ENCODE results near the gene BUD13. TPM values are rescaled to one million over a fixed set of nuclear protein-coding genes. Genes with fewer than 3 reads are reported as not detected.

BUD13 gene
- total RNA-seq, 1 experiment from 2014 or later = 10.4 TPM

DNA sequence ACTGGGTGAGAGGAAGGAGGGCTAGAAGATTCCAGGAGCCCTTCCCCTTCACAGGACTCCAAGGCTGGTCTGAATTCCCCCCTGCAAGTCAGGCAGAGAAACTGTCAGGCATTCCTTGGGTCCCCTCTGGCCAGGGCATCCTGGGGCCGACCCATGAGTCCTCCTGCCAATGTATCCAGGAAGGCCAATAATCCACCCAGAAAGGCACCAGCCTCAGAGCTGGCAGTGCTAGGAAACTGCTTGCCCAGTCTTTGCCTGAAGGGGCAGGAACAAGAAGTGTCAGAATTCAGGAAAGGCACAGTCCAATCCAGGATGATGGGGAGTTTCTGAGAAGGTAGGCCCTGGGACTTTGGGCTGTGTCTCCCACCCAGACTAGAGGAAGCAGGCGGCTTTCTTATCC lies 41.0 kb downstream of the BUD13 start:
- H3K36me3 Mint-ChIP-seq (ENCODE audit: insufficient read depth, unreplicated experiment) = peaks cover 5% of the 10 kb centered on the region
- no peaks in the 10 kb centered on the region for H3K9me3 Mint-ChIP-seq (ENCODE audit: low read depth, unreplicated experiment)
- TF ChIP-seq, protein P1, sequence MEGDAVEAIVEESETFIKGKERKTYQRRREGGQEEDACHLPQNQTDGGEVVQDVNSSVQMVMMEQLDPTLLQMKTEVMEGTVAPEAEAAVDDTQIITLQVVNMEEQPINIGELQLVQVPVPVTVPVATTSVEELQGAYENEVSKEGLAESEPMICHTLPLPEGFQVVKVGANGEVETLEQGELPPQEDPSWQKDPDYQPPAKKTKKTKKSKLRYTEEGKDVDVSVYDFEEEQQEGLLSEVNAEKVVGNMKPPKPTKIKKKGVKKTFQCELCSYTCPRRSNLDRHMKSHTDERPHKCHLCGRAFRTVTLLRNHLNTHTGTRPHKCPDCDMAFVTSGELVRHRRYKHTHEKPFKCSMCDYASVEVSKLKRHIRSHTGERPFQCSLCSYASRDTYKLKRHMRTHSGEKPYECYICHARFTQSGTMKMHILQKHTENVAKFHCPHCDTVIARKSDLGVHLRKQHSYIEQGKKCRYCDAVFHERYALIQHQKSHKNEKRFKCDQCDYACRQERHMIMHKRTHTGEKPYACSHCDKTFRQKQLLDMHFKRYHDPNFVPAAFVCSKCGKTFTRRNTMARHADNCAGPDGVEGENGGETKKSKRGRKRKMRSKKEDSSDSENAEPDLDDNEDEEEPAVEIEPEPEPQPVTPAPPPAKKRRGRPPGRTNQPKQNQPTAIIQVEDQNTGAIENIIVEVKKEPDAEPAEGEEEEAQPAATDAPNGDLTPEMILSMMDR (IDR thresholded peaks at IDR 0.05; ENCODE audit: unreplicated experiment) = no peak
- no peak overlapping the region for H3K27ac Mint-ChIP-seq (ENCODE audit: unreplicated experiment)
- no peak overlapping the region for H3K4me3 Mint-ChIP-seq (ENCODE audit: low read depth, unreplicated experiment)
- no peaks in the 10 kb centered on the region for H3K27me3 Mint-ChIP-seq (ENCODE audit: unreplicated experiment)
- CTCF ChIA-PET = interaction anchor here (0.6 to 2.0 kb wide), 2 partner anchors 11 to 79 kb away, joined by 5 to 8 read pairs; no protein-coding TSS in a partner anchor
- peaks cover 9% of the 10 kb centered on the region for H3K4me1 Mint-ChIP-seq (ENCODE audit: low read depth, unreplicated experiment)
- intact Hi-C loops (cut with micrococcal nuclease; ENCODE audit: unreplicated experiment) = loop anchor here (1.0 to 5.0 kb wide), 2 partner anchors 374 to 495 kb away; no protein-coding TSS in a partner anchor
- no peak for DNase-seq
- BruUV-seq (replicated peaks) = no TSS peak

DNA sequence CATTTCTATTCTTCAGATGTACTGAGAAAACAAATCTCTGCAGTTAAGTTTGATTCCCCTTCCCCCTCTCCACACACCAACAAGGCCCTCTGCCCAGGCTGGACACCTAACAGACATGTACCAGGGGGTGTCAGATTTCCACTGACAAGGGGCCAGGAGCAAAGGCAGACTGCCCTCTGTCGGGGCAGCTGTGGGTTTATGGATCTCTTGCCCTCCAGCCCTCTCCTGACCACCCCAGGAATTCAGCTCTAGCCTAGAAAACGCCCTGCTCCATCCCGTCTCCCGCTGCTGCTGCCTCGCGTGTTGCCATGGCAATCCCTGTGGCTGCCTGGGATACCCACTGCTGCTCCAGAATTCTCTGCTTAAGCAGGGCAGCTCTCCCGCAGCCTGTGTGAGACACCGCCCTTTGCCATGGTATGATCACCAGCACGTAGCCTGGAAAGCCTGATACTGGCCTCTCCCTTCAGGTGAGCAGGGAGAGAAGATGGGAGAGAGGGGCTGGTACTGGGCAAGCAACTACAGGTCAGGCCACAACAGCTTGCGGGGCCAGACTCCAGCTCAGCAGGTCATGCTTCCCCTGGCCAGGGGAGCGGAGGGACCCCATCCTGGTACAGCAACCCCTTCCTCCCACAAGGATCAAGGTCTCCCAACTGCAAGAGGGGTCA lies 41.6 kb downstream of the BUD13 start:
- no peak for DNase-seq
- BruUV-seq (replicated peaks) = no TSS peak
- CTCF ChIA-PET = no interaction called here
- H3K4me1 Mint-ChIP-seq (ENCODE audit: low read depth, unreplicated experiment) = peaks cover 9% of the 10 kb centered on the region
- no peaks in the 10 kb centered on the region for H3K9me3 Mint-ChIP-seq (ENCODE audit: low read depth, unreplicated experiment)
- intact Hi-C loops (cut with micrococcal nuclease; ENCODE audit: unreplicated experiment) = loop anchor here (5.0 kb wide), 1 partner anchor 496 kb away; no protein-coding TSS in a partner anchor
- no peaks in the 10 kb centered on the region for H3K27me3 Mint-ChIP-seq (ENCODE audit: unreplicated experiment)
- TF ChIP-seq, protein P1 (IDR thresholded peaks at IDR 0.05; ENCODE audit: unreplicated experiment) = no peak
- H3K4me3 Mint-ChIP-seq (ENCODE audit: low read depth, unreplicated experiment) = no peak overlapping the region
- H3K36me3 Mint-ChIP-seq (ENCODE audit: insufficient read depth, unreplicated experiment) = peaks cover 5% of the 10 kb centered on the region
- no peak overlapping the region for H3K27ac Mint-ChIP-seq (ENCODE audit: unreplicated experiment)

DNA sequence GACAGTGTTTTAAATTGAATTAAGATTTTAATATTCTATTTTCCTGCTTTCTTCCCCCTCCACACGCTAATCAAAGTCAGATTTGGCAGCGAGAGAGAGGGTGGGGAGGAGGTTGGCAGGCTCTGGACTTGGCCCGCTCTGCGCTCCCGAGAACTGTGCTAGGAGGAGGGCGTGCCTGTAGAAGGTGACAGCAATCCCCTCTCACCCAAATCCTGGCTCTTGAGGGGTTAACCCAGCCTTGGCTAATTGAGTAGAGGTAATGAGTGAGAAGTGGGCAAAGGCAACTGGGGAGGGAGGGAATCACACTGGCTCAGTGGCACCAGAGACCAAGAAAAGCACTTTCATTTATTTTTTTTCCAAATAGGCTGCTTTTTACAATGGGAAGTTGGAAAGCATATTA lies 42.2 kb downstream of the BUD13 start:
- H3K27me3 Mint-ChIP-seq (ENCODE audit: unreplicated experiment) = no peaks in the 10 kb centered on the region
- H3K36me3 Mint-ChIP-seq (ENCODE audit: insufficient read depth, unreplicated experiment) = peaks cover 5% of the 10 kb centered on the region
- H3K9me3 Mint-ChIP-seq (ENCODE audit: low read depth, unreplicated experiment) = no peaks in the 10 kb centered on the region
- peaks cover 9% of the 10 kb centered on the region for H3K4me1 Mint-ChIP-seq (ENCODE audit: low read depth, unreplicated experiment)
- CTCF ChIA-PET = no interaction called here
- H3K27ac Mint-ChIP-seq (ENCODE audit: unreplicated experiment) = no peak overlapping the region
- DNase-seq = no peak
- H3K4me3 Mint-ChIP-seq (ENCODE audit: low read depth, unreplicated experiment) = no peak overlapping the region
- no TSS peak for BruUV-seq (replicated peaks)
- intact Hi-C loops (cut with micrococcal nuclease; ENCODE audit: unreplicated experiment) = loop anchor here (5.0 kb wide), 1 partner anchor 497 kb away; no protein-coding TSS in a partner anchor
- TF ChIP-seq, protein P1 (IDR thresholded peaks at IDR 0.05; ENCODE audit: unreplicated experiment) = no peak

DNA sequence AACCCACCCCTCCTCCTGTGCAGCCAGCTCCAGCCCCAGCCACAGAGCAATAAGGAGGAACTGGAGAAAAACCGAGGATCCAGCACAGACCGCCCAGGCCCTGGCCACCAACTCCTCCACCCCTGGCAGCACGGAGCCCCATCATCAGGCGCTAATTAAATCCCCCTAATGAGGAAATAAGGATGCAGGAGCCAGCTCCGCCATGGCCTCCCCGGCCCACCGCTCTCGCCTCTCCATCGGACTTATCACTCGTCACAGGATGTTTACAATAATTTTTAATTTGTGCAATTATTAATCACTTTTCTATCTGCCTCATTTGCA lies 42.6 kb downstream of the BUD13 start:
- H3K36me3 Mint-ChIP-seq (ENCODE audit: insufficient read depth, unreplicated experiment) = peaks cover 5% of the 10 kb centered on the region
- DNase-seq = no peak
- CTCF ChIA-PET = no interaction called here
- no peak overlapping the region for H3K4me3 Mint-ChIP-seq (ENCODE audit: low read depth, unreplicated experiment)
- H3K4me1 Mint-ChIP-seq (ENCODE audit: low read depth, unreplicated experiment) = peaks cover 9% of the 10 kb centered on the region
- TF ChIP-seq, protein P1 (IDR thresholded peaks at IDR 0.05; ENCODE audit: unreplicated experiment) = no peak
- H3K9me3 Mint-ChIP-seq (ENCODE audit: low read depth, unreplicated experiment) = no peaks in the 10 kb centered on the region
- intact Hi-C loops (cut with micrococcal nuclease; ENCODE audit: unreplicated experiment) = loop anchor here (5.0 kb wide), 1 partner anchor 497 kb away; no protein-coding TSS in a partner anchor
- H3K27me3 Mint-ChIP-seq (ENCODE audit: unreplicated experiment) = no peaks in the 10 kb centered on the region
- H3K27ac Mint-ChIP-seq (ENCODE audit: unreplicated experiment) = no peak overlapping the region
- BruUV-seq (replicated peaks) = no TSS peak
